Thyroid gland (tissue), 4 donors: ENCODE results near the gene CAMTA2.

ENCODE experiments used
- CTCF ChIP-seq, 6 experiments: fragments of 200-600 bp in 3 of 6; fragments of 450-650 bp in 3 of 6; sonication (generic) in 3 of 6; IDR thresholded peaks; one replicate each; pipeline ENCODE4 v1.5.1; 2016 to 2019; ENCODE audit warnings: antibody characterized with exemption in 6 of 6, mild to moderate bottlenecking in 2 of 6, inconsistent platforms in 1 of 6, moderate library complexity in 1 of 6
- POLR2A ChIP-seq, 2 donors: fragments of 450-650 bp; IDR thresholded peaks; one replicate each; pipeline ENCODE4 v1.6.1; 2017; ENCODE audit warnings: antibody characterized with exemption in 2 of 2, mild to moderate bottlenecking in 2 of 2, moderate library complexity in 1 of 2

GRCh38 chr17:4972752-4973151 is 14.7 kb downstream of the CAMTA2 start:
- TF ChIP-seq CTCF (IDR thresholded peaks at IDR 0.05): no peak
- TF ChIP-seq POLR2A (IDR thresholded peaks at IDR 0.05): no peak
